MM.1S (cell line): Measurements from ENCODE around the gene ANP32B.

Experiments
- DNase-seq: peaks from one replicate; pipeline ENCODE4 v3.0.0-alpha.2; 2015
- H2AFZ ChIP-seq: fragments of 300-600 bp; sonication (generic); 2 replicates; pipeline ENCODE4 v1.6.0; 2016; ENCODE audit warnings: antibody characterized with exemption, low read length
- H3F3A ChIP-seq: fragments of 300-600 bp; sonication (generic); 2 replicates; pipeline ENCODE4 v1.6.1; 2016; ENCODE audit warnings: mild to moderate bottlenecking, antibody characterized with exemption, low read length, moderate library complexity, mixed read lengths; ENCODE audit not compliant: insufficient read depth
- H3K27ac ChIP-seq: fragments of 300-600 bp; sonication (generic); 2 replicates; pipeline ENCODE4 v1.5.1; 2016; ENCODE audit warnings: mild to moderate bottlenecking, low read length
- H3K27me3 ChIP-seq: fragments of 300-600 bp; sonication (generic); replicated peaks from 2 replicates; pipeline ENCODE4 v1.6.0; 2016; ENCODE audit warnings: low read length; ENCODE audit not compliant: insufficient read depth
- H3K36me3 ChIP-seq: fragments of 300-600 bp; sonication (generic); replicated peaks from 2 replicates; pipeline ENCODE4 v1.6.1; 2016; ENCODE audit warnings: mild to moderate bottlenecking, low read length, mixed read lengths; ENCODE audit not compliant: insufficient read depth
- H3K4me1 ChIP-seq: fragments of 300-600 bp; sonication (generic); 2 replicates; pipeline ENCODE4 v1.6.1; 2016; ENCODE audit warnings: low read length, mixed read lengths
- H3K4me2 ChIP-seq: fragments of 300-600 bp; sonication (generic); 2 replicates; pipeline ENCODE4 v1.6.0; 2016; ENCODE audit warnings: low read depth, low read length
- H3K4me3 ChIP-seq: fragments of 300-600 bp; sonication (generic); 2 replicates; pipeline ENCODE4 v1.5.1; 2016; ENCODE audit warnings: low read length, mixed read lengths
- H3K79me2 ChIP-seq: fragments of 300-600 bp; sonication (generic); 2 replicates; pipeline ENCODE4 v1.6.1; 2016; ENCODE audit warnings: mixed run types, low read length, mixed read lengths
- H3K9ac ChIP-seq: fragments of 300-600 bp; sonication (generic); 2 replicates; pipeline ENCODE4 v1.6.1; 2016; ENCODE audit warnings: low read length, mixed read lengths
- H3K9me2 ChIP-seq: fragments of 300-600 bp; sonication (generic); replicated peaks from 2 replicates; pipeline ENCODE4 v1.6.1; 2016; ENCODE audit warnings: mild to moderate bottlenecking, low read length, mixed read lengths; ENCODE audit not compliant: insufficient read depth
- H3K9me3 ChIP-seq: fragments of 300-600 bp; sonication (generic); replicated peaks from 2 replicates; pipeline ENCODE4 v1.6.1; 2016; ENCODE audit warnings: mild to moderate bottlenecking, low read length, mixed read lengths; ENCODE audit not compliant: insufficient read depth
- H4K20me1 ChIP-seq: fragments of 300-600 bp; sonication (generic); 2 replicates; pipeline ENCODE4 v1.6.1; 2016; ENCODE audit warnings: mild to moderate bottlenecking, low read length, moderate library complexity, mixed read lengths; ENCODE audit not compliant: insufficient read depth
- CTCF ChIP-seq: fragments of 300-600 bp; sonication (generic); IDR thresholded peaks from 2 replicates; pipeline ENCODE4 v1.5.1; 2016; ENCODE audit warnings: antibody characterized with exemption, low read length, mixed read lengths
- EZH2 ChIP-seq: fragments of 300-600 bp; sonication (generic); optimal IDR thresholded peaks from 2 replicates; pipeline ENCODE3; 2017; ENCODE audit warnings: low read depth, mild to moderate bottlenecking, antibody characterized with exemption, low read length, mixed read lengths
- EZH2phosphoT487 ChIP-seq: fragments of 300-600 bp; sonication (generic); IDR thresholded peaks from 2 replicates; pipeline ENCODE4 v1.6.1; 2018; ENCODE audit warnings: antibody characterized with exemption, low read length

The ANP32B gene

GRCh38 chr9:98002808-98003207 lies 19.7 kb downstream of the ANP32B start:
- Histone ChIP-seq H3K36me3 (peaks cover 39% of the 10 kb centered on the region), H3K27ac (no peak overlapping the region), H3K4me2 (no peak overlapping the region), H4K20me1 (no peaks in the 10 kb centered on the region; the same call in 1 of the 2 replicates), H3K4me3 (no peak overlapping the region), H3K9ac (no peak overlapping the region), H3K79me2 (peaks cover 96% of the 10 kb centered on the region), H3K4me1 (peaks cover 7% of the 10 kb centered on the region), H3K27me3 (no peaks in the 10 kb centered on the region), H3K9me3 (no peaks in the 10 kb centered on the region), H2AFZ (no peak overlapping the region), H3F3A (no peaks in the 10 kb centered on the region; the same call in 1 of the 2 replicates), H3K9me2 (no peaks in the 10 kb centered on the region)
- DNase-seq, result no peak
- no peak for TF ChIP-seq CTCF
- no peak for TF ChIP-seq EZH2phosphoT487
- no peak for TF ChIP-seq EZH2

GRCh38 chr9:98006127-98006796 lies 23.1 kb downstream of the ANP32B start:
- Histone ChIP-seq H3K27ac (no peak overlapping the region), H3K36me3 (peaks cover 35% of the 10 kb centered on the region), H3K9me2 (no peaks in the 10 kb centered on the region), H2AFZ (no peak overlapping the region), H3F3A (peaks cover 9% of the 10 kb centered on the region), H3K4me2 (no peak overlapping the region), H3K27me3 (no peaks in the 10 kb centered on the region), H3K79me2 (peaks cover 98% of the 10 kb centered on the region), H3K4me3 (no peak overlapping the region), H4K20me1 (no peaks in the 10 kb centered on the region; the same call in 1 of the 2 replicates), H3K9ac (no peak overlapping the region), H3K4me1 (peaks cover 11% of the 10 kb centered on the region; the same call in 1 of the 2 replicates), H3K9me3 (no peaks in the 10 kb centered on the region)
- no peak for DNase-seq
- no peak for TF ChIP-seq CTCF

- peaks cover 11% of the 10 kb centered on the region; the same call in 1 of the 2 replicates for H3K4me1 ChIP-seq
- H3K4me3 ChIP-seq, result no peak overlapping the region
- H4K20me1 ChIP-seq, result no peaks in the 10 kb centered on the region
- H3K27me3 ChIP-seq, result no peaks in the 10 kb centered on the region
- H3K9me3 ChIP-seq, result no peaks in the 10 kb centered on the region
- no peak overlapping the region for H2AFZ ChIP-seq
- H3K27ac ChIP-seq, result no peak overlapping the region
- peaks cover 38% of the 10 kb centered on the region for H3K36me3 ChIP-seq
- no peak overlapping the region for H3K4me2 ChIP-seq
- H3K9ac ChIP-seq, result no peak overlapping the region
- peaks cover 97% of the 10 kb centered on the region for H3K79me2 ChIP-seq
- peaks cover 9% of the 10 kb centered on the region for H3F3A ChIP-seq
- TF ChIP-seq CTCF (no peak), EZH2phosphoT487 (no peak), EZH2 (no peak)
- DNase-seq, result no peak
- H3K9me2 ChIP-seq, result no peaks in the 10 kb centered on the region
Measured at GRCh38 chr9:98007251-98007928, 24.2 kb downstream of the ANP32B start.
